ENCODE data around the gene NYAP2.

The NYAP2 gene

GRCh38 chr2:225636558-225636957 lies 237.0 kb downstream of the NYAP2 start:
- no peak for DNase-seq

- no peak for DNase-seq
Observed at GRCh38 chr2:225637259-225637658, 237.7 kb downstream of the NYAP2 start.

GRCh38 chr2:225640550-225640949 lies 241.0 kb downstream of the NYAP2 start:
- DNase-seq, result no peak

GRCh38 chr2:225649274-225649673 lies 249.8 kb downstream of the NYAP2 start:
- no peak for DNase-seq

- no peak for DNase-seq
Observed at GRCh38 chr2:225650041-225650440, 250.5 kb downstream of the NYAP2 start.

GRCh38 chr2:225660262-225661131 lies 261.0 kb downstream of the NYAP2 start:
- peak; percentile 17 to 62 (median 53) for DNase-seq

GRCh38 chr2:225662101-225662500 lies 262.6 kb downstream of the NYAP2 start:
- no peak for DNase-seq

GRCh38 chr2:225667445-225667844 lies 267.9 kb downstream of the NYAP2 start:
- no peak for DNase-seq

- peak in 3 of 6 experiments; percentile 27 to 50 (median 38) for DNase-seq
Observed at GRCh38 chr2:225668606-225669266, 269.2 kb downstream of the NYAP2 start.

- no peak for DNase-seq
Observed at GRCh38 chr2:225670111-225670974, 270.8 kb downstream of the NYAP2 start.

GRCh38 chr2:225678792-225679191 lies 279.3 kb downstream of the NYAP2 start:
- no peak for DNase-seq

- no peak for DNase-seq
Observed at GRCh38 chr2:225683258-225683657, 283.7 kb downstream of the NYAP2 start.

GRCh38 chr2:225690153-225690552 lies 290.6 kb downstream of the NYAP2 start:
- no peak for DNase-seq

- DNase-seq, result no peak
Observed at GRCh38 chr2:225691711-225692110, 292.2 kb downstream of the NYAP2 start.

- DNase-seq, result no peak
Observed at GRCh38 chr2:225693259-225693658, 293.7 kb downstream of the NYAP2 start.

GRCh38 chr2:225694664-225695063 lies 295.2 kb downstream of the NYAP2 start:
- no peak for DNase-seq

- no peak for DNase-seq
Observed at GRCh38 chr2:225697936-225698335, 298.4 kb downstream of the NYAP2 start.

All from stimulated activated naive CD4-positive, alpha-beta T cell (primary cell).